ENCODE measurements around the gene TTC16. TPM values are rescaled to one million over a fixed set of nuclear protein-coding genes. Genes with fewer than 3 reads are reported as not detected.
A peak's percentile ranks its signal among the peaks of the same experiment; 100 is the strongest.

TTC16 gene
- total and polyA plus RNA-seq, 8 donors, result 0.02 to 0.09 (median 0.03) TPM; not detected in 4

DNA sequence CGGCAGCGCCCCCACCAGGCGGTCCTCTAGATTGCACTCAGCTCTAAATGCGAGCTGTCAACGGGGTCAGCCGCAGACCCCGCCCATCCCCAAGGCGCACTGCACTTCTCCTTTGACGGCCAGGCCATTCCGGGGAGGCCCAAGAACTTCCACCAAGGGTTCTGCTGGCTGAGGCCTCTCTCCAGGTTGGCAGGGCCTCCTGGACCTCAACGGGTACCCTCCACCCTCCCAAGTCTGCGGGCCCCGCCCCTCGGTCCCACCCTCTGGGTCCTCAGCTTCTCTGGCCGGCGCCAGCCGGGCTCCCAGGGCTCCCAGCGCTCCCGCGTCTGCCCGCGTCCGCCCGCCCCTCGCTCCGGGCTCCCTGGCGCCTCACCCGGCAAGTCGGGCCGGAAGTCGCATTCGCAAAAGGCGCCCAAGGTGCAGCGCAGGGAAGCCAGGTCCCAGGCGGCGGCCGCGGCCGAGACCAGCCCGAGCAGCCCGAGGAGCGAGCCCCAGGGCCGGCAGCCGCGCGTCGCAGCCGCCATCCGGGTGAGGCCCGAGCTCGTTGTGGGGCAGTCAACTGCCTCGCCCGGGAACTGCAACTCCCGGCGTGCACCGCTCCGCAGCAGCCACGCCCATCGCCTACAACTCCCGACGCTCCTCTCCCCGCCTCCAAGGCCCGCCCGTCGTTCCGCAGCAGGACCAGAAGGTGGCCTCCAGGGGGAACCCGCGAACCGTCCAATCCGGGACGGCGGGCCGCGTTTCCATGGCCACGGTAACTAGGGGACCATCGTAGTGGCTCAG lies 19.1 kb downstream of the TTC16 start, which contains the start of gene TOR2A:
Gene TOR2A, minus strand, starts transcription at position 548 of the 783 bp plus-strand sequence. Its CDS starts 24 bp downstream, at position 524.
- 0 to 1% methylated on average over 72 to 76 of the region's 76 CpGs for WGBS, 2 donors
- FAIRE-seq (no peak), DNase-seq (peak; percentile 95 to 99 (median 98)), ATAC-seq (peak; percentile 94 to 97 (median 96))
- TF ChIP-seq CTCF (IDR thresholded peaks at IDR 0.05), result peak; percentile 88 to 90 (median 88)
- H3K9me3 ChIP-seq, result no peaks in the 10 kb centered on the region
- peak within 1 kb of the TSS; percentile 61 to 94 (median 68) for H3K4me3 ChIP-seq
- peaks cover 0 to 6% (median 4%) of the 10 kb centered on the region in 3 donors for H3K4me1 ChIP-seq
- H3K36me3 ChIP-seq, result no peaks in the 10 kb centered on the region
- intact Hi-C loops (cut with DNase I), result loop anchor here in 2 of 3 donors (5.0 to 10.0 kb wide), 4 partner anchors 132 to 240 kb away; no protein-coding TSS in a partner anchor
- peak within 1 kb of the TSS; percentile 87 to 94 (median 93) for H3K27ac ChIP-seq
- H3K27me3 ChIP-seq, result no peaks in the 10 kb centered on the region

DNA sequence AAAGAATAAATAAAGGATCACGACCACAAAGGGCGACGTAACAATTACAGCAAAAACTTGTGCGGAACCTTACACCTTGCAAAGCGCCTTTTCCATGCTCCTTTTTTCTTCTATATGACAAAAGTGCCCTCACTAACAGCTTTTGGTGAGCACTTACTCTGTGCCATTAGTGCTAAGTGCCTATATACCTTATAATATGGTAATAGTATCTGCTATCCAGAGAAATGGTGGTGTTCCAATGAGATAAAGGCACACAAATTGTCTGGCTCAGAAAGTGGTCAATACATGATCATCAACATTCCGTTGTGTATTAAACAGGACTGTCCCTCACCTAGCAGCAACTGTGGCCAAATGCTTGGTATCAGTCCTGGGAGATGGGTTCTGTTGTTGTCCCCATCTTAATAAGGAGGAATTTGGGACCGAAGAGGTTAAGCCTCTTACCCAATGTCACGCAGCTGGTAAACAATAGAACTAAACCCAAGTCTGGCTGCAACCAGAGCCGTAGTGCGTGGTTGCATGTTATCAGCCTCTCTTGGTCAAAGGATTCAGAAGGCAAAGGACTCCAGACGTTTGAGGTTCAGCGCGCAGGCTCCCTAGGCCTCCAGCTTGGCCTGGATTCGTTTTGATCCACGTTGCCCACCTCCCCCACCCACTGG lies 19.8 kb downstream of the TTC16 start:
- Histone ChIP-seq H3K27me3 (no peaks in the 10 kb centered on the region), H3K4me3 (no peak overlapping the region), H3K36me3 (no peaks in the 10 kb centered on the region), H3K4me1 (peaks cover 0 to 6% (median 4%) of the 10 kb centered on the region in 3 donors), H3K9me3 (no peaks in the 10 kb centered on the region), H3K27ac (peak overlapping the region in 2 of 4 donors; percentile 93 to 94)
- DNase-seq (no peak), FAIRE-seq (no peak), ATAC-seq (no peak)
- intact Hi-C loops (cut with DNase I), result loop anchor here in 2 of 3 donors (5.0 to 10.0 kb wide), 3 partner anchors 132 to 241 kb away; no protein-coding TSS in a partner anchor
- TF ChIP-seq CTCF (IDR thresholded peaks at IDR 0.05), result no peak
- WGBS, 2 donors, result 13 to 18% methylated on average over 15 of the region's 15 CpGs

GRCh38 chr9:127738666-127739065 lies 22.8 kb downstream of the TTC16 start:
- DNase-seq (peak in 1 of 6 donors; percentile 62), ATAC-seq (no peak)
- H3K36me3 ChIP-seq, result no peaks in the 10 kb centered on the region

GRCh38 chr9:127739614-127740330 lies 23.9 kb downstream of the TTC16 start:
- intact Hi-C loops (cut with DNase I), result loop anchor here in 2 of 3 donors (5.0 to 10.0 kb wide), 3 partner anchors 128 to 245 kb away; no protein-coding TSS in a partner anchor
- no peaks in the 10 kb centered on the region for H3K4me1 ChIP-seq
- no peak for TF ChIP-seq CTCF (IDR thresholded peaks at IDR 0.05)
- WGBS, 2 donors, result 73 to 87% methylated on average over 16 to 19 of the region's 19 CpGs
- FAIRE-seq, result no peak
- H3K4me3 ChIP-seq, result no peak overlapping the region
- no peak for ATAC-seq
- no peaks in the 10 kb centered on the region for H3K27me3 ChIP-seq
- DNase-seq, result peak in 1 of 6 donors; percentile 48
- H3K9me3 ChIP-seq, result no peaks in the 10 kb centered on the region
- H3K27ac ChIP-seq, result no peak overlapping the region
- no peaks in the 10 kb centered on the region for H3K36me3 ChIP-seq

More at GRCh38 chr9:127738666-127739065, 22.8 kb downstream of the TTC16 start:
- Histone ChIP-seq H3K27ac (no peak overlapping the region), H3K27me3 (no peaks in the 10 kb centered on the region), H3K4me1 (peaks cover 0 to 6% (median 4%) of the 10 kb centered on the region in 3 donors), H3K4me3 (no peak overlapping the region), H3K9me3 (no peaks in the 10 kb centered on the region)
- TF ChIP-seq CTCF (IDR thresholded peaks at IDR 0.05), result no peak
- 69 to 87% methylated on average over 13 of the region's 13 CpGs for WGBS, 2 donors
- intact Hi-C loops (cut with DNase I), result loop anchor here in 2 of 3 donors (5.0 to 10.0 kb wide), 3 partner anchors 129 to 244 kb away; no protein-coding TSS in a partner anchor
- FAIRE-seq, result no peak
